Measurements from ENCODE around the gene TRAF2.
"Not testable (repeated sequence)": the region's sequence is repeated elsewhere in the genome, so short reads cannot be mapped to it uniquely, and the experiment has no call there.

The TRAF2 gene

DNA sequence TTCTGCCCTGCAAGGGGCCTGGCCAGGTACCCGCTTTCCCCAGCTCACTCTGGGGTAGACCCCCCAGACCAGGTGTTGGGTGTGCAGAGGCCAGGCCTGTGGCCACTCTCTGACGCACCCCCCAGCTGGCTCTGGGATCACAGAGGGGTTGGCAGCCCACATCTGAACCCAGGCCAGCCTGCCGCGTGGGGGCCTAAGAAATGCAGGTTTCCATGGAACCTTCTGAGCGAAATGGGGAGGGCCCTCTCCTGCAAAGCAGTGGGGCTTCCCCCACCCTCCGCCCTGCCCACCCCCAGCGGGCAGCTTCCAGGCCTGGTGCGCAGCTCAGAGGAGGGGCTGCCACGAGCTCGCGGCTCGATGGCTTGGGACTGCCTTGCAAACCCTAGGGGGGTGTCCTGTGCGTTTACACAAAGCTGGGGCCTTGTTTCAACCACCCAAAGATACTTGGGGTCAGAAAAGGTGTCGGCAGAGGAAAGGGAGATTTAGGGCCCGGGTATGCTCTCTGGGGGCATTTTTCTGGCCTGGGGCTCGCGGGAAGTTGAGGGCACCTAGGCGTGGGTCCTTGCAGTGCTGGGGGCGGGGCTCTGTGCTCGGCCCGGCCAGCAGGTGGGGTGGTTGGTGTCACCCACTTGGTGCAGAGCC lies 43.0 kb upstream of the TRAF2 start:
- H3K27me3 ChIP-seq (ENCODE audit: control insufficient read depth, insufficient read depth, low read length); H3K9me3 ChIP-seq (ENCODE audit: control insufficient read depth, insufficient read depth, low read length); H3K4me1 ChIP-seq (ENCODE audit: control insufficient read depth, insufficient read depth, low read length); H3K9ac ChIP-seq (ENCODE audit: low read depth, low read length); H3K4me3 ChIP-seq (ENCODE audit: low read depth, low read length): not testable (repeated sequence)
- H3K36me3 ChIP-seq (ENCODE audit: control insufficient read depth, insufficient read depth, low read length), result peaks cover 11% of the 10 kb centered on the region

DNA sequence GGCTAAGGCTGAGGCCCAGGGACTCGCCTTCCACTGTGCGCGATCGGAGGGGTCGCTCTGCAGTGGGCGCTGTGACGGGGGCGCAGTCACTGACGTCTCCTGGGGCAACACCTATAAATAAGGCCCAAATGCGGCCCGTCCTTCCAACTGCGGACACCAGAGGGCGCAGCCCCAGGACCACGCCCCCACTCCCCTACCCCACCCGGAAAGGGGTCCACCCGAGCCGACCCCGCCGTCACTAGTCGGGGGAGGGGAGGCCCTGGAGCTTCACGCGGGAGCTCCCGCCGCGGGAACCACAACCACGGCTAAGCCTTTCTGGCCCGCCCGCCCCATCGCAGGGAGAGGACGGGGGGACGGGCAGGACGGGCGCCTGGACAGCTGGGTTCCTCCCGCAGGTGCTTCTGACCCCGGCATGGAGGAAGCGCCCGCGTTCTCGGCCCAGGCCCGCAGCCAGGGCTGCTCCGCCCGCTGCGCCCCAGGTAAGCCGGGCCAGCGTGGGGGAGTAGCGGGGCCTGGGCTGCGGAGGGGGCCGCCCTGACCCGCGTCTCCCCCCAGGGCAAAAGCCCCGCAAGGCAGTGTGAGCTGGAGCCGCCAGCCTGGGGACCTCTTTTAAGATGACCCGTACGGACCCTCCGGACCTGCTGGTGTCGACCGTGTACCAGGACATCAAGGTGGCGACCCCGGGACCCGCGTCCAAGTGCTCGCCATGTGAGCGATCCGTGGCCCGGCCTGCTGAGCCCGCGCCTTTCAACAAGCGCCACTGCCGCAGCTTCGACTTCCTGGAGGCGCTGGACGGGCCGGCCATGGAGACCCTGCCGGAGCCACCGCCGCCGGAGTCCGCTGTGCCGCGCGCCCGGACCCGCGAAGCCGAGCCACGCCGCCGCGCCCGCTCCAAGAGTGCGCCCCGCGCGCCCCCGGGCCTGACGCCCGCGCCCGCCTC lies 42.2 kb upstream of the TRAF2 start:
- H3K36me3 ChIP-seq (ENCODE audit: control insufficient read depth, insufficient read depth, low read length); H3K9me3 ChIP-seq (ENCODE audit: control insufficient read depth, insufficient read depth, low read length); H3K4me3 ChIP-seq (ENCODE audit: low read depth, low read length); H3K9ac ChIP-seq (ENCODE audit: low read depth, low read length); H3K4me1 ChIP-seq (ENCODE audit: control insufficient read depth, insufficient read depth, low read length); H3K27me3 ChIP-seq (ENCODE audit: control insufficient read depth, insufficient read depth, low read length): not testable (repeated sequence)

DNA sequence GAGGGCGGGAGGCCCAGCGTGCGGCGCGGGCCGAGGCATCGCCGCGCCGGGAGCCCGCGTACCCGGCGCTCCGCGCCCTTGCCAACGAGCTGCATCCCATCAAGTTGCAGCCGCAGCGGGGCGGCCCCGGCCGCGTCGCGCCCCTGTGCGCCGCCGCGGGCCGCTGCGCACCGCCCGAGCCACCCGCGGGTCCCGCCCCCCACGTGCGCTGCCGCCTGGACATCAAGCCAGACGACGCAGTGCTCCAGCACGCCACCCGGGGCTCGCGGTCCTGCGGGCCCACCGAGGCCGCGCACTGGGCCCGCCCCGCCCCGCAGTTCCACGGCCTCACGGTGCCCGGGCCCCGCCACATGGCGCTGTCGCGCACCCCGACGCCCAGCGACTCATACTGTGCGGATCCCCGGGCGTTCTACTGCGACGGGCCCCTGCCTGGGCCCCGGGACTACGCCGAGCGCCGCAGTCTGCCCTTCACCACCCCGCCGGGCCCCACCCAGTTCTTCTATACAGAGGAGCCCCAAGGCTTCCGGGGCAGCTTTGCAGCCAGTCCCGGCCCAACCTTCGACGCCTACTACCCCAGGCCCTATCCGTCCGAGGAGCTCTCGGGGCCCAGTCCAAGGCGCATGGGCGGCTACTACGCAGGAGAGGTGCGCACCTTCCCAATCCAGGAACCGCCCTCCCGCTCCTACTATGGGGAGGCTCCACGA lies 41.4 kb upstream of the TRAF2 start:
- Histone ChIP-seq H3K36me3 (ENCODE audit: control insufficient read depth, insufficient read depth, low read length) (peaks cover under 1% of the 10 kb centered on the region), H3K27me3 (ENCODE audit: control insufficient read depth, insufficient read depth, low read length) (no peaks in the 10 kb centered on the region), H3K4me3 (ENCODE audit: low read depth, low read length) (no peak overlapping the region), H3K4me1 (ENCODE audit: control insufficient read depth, insufficient read depth, low read length) (peaks cover 4% of the 10 kb centered on the region), H3K9ac (ENCODE audit: low read depth, low read length) (no peak overlapping the region), H3K9me3 (ENCODE audit: control insufficient read depth, insufficient read depth, low read length) (no peaks in the 10 kb centered on the region)

DNA sequence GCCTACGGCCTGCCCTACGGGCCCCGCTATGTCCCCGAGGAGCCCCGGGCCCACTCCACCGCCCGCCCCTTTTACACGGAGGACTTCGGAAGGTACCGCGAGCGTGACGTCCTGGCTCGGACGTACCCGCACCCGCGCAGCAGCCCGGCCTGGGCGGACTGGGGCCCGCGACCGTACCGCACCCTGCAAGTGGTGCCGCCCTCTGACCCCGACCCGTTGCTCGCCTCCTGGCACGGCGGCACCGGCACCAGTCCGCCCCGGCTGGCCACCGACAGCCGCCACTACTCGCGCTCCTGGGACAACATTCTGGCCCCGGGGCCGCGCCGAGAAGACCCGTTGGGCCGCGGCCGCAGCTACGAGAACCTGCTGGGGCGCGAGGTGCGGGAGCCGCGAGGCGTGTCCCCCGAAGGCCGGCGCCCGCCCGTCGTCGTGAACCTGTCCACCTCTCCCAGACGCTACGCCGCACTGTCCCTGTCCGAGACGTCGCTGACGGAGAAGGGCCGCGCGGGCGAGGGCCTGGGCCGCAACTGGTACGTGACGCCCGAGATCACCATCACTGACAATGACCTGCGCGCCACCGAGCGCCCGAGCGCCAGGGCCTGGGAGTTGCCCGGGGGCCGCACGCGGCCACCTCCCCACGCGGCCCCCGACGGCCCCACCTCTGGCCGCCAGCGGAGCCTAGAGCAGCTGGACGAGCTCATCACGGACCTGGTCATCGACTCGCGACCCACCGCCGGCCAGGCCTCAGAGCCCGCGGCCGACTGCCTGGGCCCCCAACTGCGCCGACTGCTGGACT lies 40.7 kb upstream of the TRAF2 start:
- Histone ChIP-seq H3K9ac (ENCODE audit: low read depth, low read length) (no peak overlapping the region), H3K36me3 (ENCODE audit: control insufficient read depth, insufficient read depth, low read length) (peaks cover 8% of the 10 kb centered on the region), H3K9me3 (ENCODE audit: control insufficient read depth, insufficient read depth, low read length) (no peaks in the 10 kb centered on the region), H3K4me1 (ENCODE audit: control insufficient read depth, insufficient read depth, low read length) (peaks cover 4% of the 10 kb centered on the region), H3K27me3 (ENCODE audit: control insufficient read depth, insufficient read depth, low read length) (no peaks in the 10 kb centered on the region), H3K4me3 (ENCODE audit: low read depth, low read length) (no peak overlapping the region)

DNA sequence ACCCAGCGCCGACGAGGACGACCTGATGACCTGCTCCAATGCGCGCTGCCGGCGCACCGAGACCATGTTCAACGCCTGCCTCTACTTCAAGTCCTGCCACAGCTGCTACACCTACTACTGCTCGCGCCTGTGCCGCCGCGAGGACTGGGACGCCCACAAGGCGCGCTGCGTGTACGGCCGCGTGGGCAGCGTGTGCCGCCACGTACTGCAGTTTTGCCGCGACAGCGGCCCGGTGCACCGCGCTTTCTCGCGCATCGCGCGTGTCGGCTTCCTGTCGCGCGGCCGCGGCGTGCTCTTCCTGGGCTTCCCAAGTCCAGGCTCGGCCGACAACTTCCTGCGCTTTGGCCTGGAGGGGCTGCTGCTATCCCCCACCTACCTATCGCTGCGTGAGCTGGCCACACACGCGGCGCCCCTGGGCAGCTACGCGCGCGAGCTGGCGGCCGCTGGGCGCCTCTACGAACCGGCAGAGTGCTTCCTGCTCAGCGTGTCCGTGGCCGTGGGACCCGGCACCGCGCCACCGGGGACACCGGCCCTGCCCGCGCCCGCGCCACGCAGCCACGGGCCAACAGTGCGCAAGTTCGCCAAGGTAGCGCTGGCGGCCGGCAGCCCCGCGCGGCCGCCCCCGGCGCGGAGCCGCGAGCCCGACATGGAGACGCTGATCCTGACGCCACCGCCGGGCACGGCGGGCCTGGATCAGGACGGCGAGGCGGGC lies 39.8 kb upstream of the TRAF2 start:
- no peak overlapping the region for H3K9ac ChIP-seq (ENCODE audit: low read depth, low read length)
- H3K4me1 ChIP-seq (ENCODE audit: control insufficient read depth, insufficient read depth, low read length), result peaks cover 3% of the 10 kb centered on the region
- H3K27me3 ChIP-seq (ENCODE audit: control insufficient read depth, insufficient read depth, low read length), result no peaks in the 10 kb centered on the region
- no peak overlapping the region for H3K4me3 ChIP-seq (ENCODE audit: low read depth, low read length)
- H3K9me3 ChIP-seq (ENCODE audit: control insufficient read depth, insufficient read depth, low read length), result no peaks in the 10 kb centered on the region
- peaks cover 17% of the 10 kb centered on the region for H3K36me3 ChIP-seq (ENCODE audit: control insufficient read depth, insufficient read depth, low read length)

DNA sequence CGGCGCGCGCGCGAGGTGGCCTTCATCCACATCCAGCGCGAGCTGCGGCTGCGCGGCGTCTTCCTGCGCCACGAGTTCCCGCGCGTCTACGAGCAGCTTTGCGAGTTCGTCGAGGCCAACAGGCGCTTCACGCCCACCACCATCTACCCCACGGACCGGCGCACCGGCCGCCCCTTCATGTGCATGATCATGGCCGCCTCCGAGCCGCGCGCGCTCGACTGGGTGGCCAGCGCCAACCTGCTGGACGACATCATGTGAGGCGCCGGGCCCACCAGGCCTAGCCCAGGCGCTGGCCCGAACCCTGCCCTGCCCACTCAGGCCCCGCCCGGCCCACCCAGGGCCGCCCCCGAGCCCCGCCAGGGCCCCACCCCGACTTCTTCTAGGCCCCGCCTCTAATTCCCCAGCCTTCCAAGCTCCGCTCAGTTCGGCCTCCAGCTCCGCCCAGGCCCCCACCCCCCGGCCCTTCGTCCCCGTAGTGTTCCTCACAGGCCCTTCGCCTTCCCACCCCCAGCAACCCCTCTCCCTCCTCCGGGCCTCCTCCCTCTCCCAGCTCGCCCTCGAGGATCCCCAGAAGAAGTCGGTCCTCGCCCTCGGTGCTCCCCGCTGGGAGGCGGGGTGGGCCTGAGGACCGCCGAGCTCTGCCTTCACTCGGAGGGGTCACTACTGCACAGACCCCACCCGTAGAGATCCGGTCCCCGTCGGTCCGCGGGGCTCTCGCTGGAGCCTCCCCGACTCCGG lies 39.1 kb upstream of the TRAF2 start:
- H3K9me3 ChIP-seq (ENCODE audit: control insufficient read depth, insufficient read depth, low read length), result no peaks in the 10 kb centered on the region
- H3K4me1 ChIP-seq (ENCODE audit: control insufficient read depth, insufficient read depth, low read length), result no peaks in the 10 kb centered on the region
- H3K27me3 ChIP-seq (ENCODE audit: control insufficient read depth, insufficient read depth, low read length), result no peaks in the 10 kb centered on the region
- H3K9ac ChIP-seq (ENCODE audit: low read depth, low read length), result peak overlapping the region; percentile 88
- H3K4me3 ChIP-seq (ENCODE audit: low read depth, low read length), result peak overlapping the region; percentile 90
- H3K36me3 ChIP-seq (ENCODE audit: control insufficient read depth, insufficient read depth, low read length), result peaks cover 20% of the 10 kb centered on the region

DNA sequence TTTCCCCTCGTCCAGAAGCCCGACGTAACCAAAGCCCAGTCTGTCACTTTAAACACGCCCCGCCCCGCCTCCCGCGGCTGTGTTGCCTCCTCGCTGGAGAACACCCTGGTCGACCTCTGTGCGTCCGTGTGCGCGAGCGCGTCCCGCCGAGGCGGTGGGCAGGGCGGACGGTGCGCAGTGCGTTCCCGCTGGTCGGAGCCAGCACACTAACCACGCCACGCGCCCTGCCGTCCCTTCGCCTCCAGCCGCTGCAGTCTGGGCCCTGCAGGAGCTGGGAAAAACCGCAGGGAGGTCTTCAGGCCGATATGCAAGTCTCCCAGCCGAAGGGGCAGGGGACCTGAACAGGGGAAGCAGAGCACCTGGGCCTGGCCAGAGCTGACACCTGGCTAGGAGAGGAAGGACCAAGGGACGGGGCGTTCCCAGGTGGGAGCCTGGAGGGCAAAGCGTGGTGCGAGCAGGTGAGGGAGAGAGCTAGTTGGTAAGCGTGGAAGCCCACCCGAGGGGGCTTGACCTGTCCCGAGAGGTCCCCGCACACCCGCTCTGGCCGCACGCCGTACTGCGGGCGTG lies 38.4 kb upstream of the TRAF2 start:
- no peaks in the 10 kb centered on the region for H3K4me1 ChIP-seq (ENCODE audit: control insufficient read depth, insufficient read depth, low read length)
- peak overlapping the region; percentile 90 for H3K4me3 ChIP-seq (ENCODE audit: low read depth, low read length)
- H3K27me3 ChIP-seq (ENCODE audit: control insufficient read depth, insufficient read depth, low read length), result no peaks in the 10 kb centered on the region
- no peaks in the 10 kb centered on the region for H3K9me3 ChIP-seq (ENCODE audit: control insufficient read depth, insufficient read depth, low read length)
- peak overlapping the region; percentile 88 for H3K9ac ChIP-seq (ENCODE audit: low read depth, low read length)
- peaks cover 21% of the 10 kb centered on the region for H3K36me3 ChIP-seq (ENCODE audit: control insufficient read depth, insufficient read depth, low read length)

DNA sequence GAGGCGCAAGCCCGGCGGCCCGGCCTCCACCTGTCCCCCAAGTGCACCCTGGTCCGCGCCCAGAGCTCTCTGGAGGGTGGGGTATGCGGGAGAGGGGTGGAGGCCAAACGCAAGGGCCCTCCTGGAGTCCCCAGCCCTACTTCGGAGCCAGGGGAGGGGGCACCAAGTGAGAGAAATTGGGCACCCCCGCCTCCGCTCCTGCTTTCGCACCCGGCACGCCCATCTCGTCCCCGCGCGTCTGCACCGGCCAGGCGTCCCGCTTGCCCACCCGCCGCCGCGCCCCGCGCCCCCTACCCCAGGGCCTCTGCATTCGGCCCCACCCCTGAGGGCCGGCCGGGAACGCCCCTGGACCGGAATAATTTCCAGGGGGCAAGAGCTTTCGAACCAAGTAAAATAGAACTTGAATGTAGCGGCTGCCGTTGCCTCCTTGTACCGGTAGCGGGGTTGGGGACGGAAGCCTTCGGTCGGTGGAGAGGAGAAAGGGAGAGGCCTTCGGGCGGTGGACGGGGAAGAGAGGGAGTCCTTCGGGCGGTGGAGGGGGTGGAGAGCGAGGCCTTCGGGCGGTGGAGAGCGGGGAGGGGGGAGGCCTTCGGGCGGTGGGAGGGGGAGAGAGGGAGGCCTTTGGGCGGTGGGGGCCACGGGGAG lies 37.8 kb upstream of the TRAF2 start:
- no peaks in the 10 kb centered on the region for H3K4me1 ChIP-seq (ENCODE audit: control insufficient read depth, insufficient read depth, low read length)
- peak overlapping the region; percentile 95 for H3K4me3 ChIP-seq (ENCODE audit: low read depth, low read length)
- H3K36me3 ChIP-seq (ENCODE audit: control insufficient read depth, insufficient read depth, low read length), result peaks cover 25% of the 10 kb centered on the region
- no peaks in the 10 kb centered on the region for H3K27me3 ChIP-seq (ENCODE audit: control insufficient read depth, insufficient read depth, low read length)
- H3K9me3 ChIP-seq (ENCODE audit: control insufficient read depth, insufficient read depth, low read length), result no peaks in the 10 kb centered on the region
- peak overlapping the region; percentile 88 for H3K9ac ChIP-seq (ENCODE audit: low read depth, low read length)

DNA sequence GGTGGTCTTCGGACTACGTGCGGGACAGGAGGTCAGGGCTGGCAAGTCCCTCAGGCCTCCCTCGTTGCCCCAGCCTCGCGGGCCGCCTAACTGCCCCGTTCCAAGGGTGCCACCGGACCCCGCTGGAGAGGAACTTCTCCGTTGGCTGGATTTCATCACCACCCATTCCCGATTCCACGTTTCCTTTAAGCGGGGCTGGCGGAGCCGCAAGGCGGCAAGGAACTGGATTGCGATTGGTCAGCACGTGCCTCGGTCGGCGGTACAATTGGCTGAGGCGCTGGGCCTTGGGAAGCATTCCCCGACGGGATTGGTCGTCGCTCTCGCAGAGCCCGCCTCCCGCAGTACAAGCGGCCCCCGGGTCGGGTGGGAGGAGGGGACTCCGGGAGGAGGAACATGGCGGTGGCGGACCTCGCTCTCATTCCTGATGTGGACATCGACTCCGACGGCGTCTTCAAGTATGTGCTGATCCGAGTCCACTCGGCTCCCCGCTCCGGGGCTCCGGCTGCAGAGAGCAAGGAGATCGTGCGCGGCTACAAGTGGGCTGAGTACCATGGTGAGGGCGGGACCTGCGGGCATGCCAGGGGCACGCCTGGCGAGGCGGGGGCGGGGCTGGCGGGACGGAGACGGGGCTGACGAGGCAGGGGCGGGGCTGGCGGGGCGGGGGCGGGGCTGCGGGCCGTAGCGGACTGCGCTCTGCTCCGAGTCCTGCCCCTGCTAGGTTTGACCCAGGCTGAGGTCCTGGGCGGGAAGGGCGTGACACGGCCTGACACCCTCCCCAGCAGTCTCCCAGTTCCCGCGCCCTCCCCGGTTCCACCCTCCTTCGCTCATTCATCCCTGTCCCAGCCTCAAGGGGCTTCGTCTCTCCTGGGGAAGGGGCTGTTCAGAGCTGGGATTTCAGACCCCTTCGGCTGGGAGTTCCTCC lies 37.0 kb upstream of the TRAF2 start, which contains the start of gene PHPT1:
Gene PHPT1 (plus strand): TSS at position 372 of the 922 bp plus-strand sequence. CDS start 22 bp downstream, at position 394.
- Histone ChIP-seq H3K27me3 (ENCODE audit: control insufficient read depth, insufficient read depth, low read length) (no peaks in the 10 kb centered on the region), H3K4me1 (ENCODE audit: control insufficient read depth, insufficient read depth, low read length) (no peaks in the 10 kb centered on the region), H3K36me3 (ENCODE audit: control insufficient read depth, insufficient read depth, low read length) (peaks cover 25% of the 10 kb centered on the region), H3K9ac (ENCODE audit: low read depth, low read length) (peak within 1 kb of the TSS; percentile 88), H3K9me3 (ENCODE audit: control insufficient read depth, insufficient read depth, low read length) (no peaks in the 10 kb centered on the region), H3K4me3 (ENCODE audit: low read depth, low read length) (peak within 1 kb of the TSS; percentile 95)
